Mesodermal cell (in vitro differentiated cells): Measurements from ENCODE around the gene AKR1E2.
A peak's percentile ranks its signal among the peaks of the same experiment; 100 is the strongest.
"Not testable (repeated sequence)": the region's sequence is repeated elsewhere in the genome, so short reads cannot be mapped to it uniquely, and the experiment has no call there.

Experiments
- H3K27ac ChIP-seq: 2 replicates; pipeline ENCODE4 v1.7.0; 2013; ENCODE audit warnings: mild to moderate bottlenecking, low read depth, low read length, moderate library complexity; ENCODE audit not compliant: severe bottlenecking
- H3K36me3 ChIP-seq: 2 replicates; pipeline ENCODE4 v1.7.1; 2013; ENCODE audit warnings: mild to moderate bottlenecking, low read length, moderate library complexity; ENCODE audit not compliant: control insufficient read depth, insufficient read depth
- H3K4me1 ChIP-seq: one replicate; pipeline ENCODE4 v1.7.1; 2013; ENCODE audit warnings: mild to moderate bottlenecking, low read length; ENCODE audit not compliant: insufficient read depth, control insufficient read depth, poor library complexity, severe bottlenecking
- H3K4me3 ChIP-seq: 2 replicates; pipeline ENCODE4 v1.7.0; 2013; ENCODE audit warnings: low read length, control low read depth, mild to moderate bottlenecking; ENCODE audit not compliant: insufficient read depth, poor library complexity, severe bottlenecking; ENCODE audit errors: extremely low read depth
- H3K9me3 ChIP-seq: 2 replicates; pipeline ENCODE4 v1.7.1; 2013; ENCODE audit warnings: mild to moderate bottlenecking, low read length, moderate library complexity; ENCODE audit not compliant: control insufficient read depth
- WGBS, 2 experiments: methylation state at CpG; one replicate each; pipeline ENCODE4 v1.1.5; 2013; ENCODE audit warnings: missing lambda C conversion rate in 2 of 2; ENCODE audit not compliant: insufficient coverage in 2 of 2; 5-methylcytosine and 5-hydroxymethylcytosine counted together

AKR1E2 gene

DNA sequence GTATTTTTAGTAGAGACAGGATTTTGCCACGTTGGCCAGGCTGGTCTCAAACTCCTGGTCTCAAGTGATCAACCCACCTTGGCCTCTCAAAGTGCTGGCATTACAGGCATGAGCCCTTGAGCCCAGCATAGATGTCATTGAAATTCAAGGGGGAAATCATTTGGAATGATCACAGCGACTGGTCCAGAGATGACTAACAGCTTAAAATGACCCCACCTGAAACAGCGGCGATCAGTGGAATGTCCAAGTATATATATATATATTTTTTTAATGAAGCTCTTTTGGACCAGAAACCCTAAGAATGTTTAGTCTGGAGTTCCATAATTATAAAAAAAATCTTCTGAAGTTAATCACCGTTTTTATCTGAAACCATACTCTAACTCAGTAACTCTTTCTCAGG, 12.5 kb upstream of the AKR1E2 start:
- H3K9me3 ChIP-seq = peaks cover 4% of the 10 kb centered on the region
- 36 to 100% methylated on average over 1 of the region's 5 CpGs for WGBS, 2 experiments
- H3K4me3 ChIP-seq = no peak overlapping the region
- H3K4me1 ChIP-seq = peaks cover 13% of the 10 kb centered on the region
- no peaks in the 10 kb centered on the region for H3K36me3 ChIP-seq
- no peak overlapping the region for H3K27ac ChIP-seq

DNA sequence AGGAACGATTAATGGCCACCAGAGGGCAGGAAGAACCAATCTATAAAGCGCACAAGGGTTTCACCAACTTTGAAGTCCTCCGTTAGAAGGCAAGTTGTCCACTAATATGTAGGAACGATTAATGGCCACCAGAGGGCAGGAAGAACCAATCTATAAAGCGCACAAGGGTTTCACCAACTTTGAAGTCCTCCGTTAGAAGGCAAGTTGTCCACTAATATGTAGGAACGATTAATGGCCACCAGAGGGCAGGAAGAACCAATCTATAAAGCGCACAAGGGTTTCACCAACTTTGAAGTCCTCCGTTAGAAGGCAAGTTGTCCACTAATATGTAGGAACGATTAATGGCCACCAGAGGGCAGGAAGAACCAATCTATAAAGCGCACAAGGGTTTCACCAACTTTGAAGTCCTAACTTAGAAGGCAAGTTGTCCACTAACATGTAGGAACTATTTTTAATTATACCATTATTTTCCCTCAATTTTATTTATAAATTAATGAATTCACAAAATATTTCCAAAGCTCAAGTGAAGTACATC, 10.3 kb upstream of the AKR1E2 start:
- no CpG with 5 or more reads among the region's 11 CpGs for WGBS, 2 experiments
- not testable (repeated sequence) for H3K4me3 ChIP-seq

DNA sequence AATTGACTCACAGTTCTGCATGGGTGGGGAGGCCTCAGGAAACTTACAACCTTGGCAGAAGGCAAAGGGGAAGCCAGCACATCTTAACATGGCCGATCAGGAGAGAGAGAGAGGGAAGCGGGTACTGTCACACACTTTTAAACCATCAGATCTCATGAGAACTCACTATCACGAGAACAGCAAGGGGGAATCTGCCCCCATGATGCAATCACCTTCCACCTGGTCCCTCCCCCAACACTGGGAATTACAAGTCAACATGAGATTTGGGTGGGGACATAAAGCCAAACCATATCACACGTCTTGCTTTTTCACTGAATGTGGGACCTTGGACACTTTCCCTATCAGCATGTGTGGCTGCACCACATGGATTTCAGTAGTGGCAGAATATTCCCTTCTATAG, 9.0 kb upstream of the AKR1E2 start:
- H3K27ac ChIP-seq = no peak overlapping the region
- H3K4me3 ChIP-seq = no peak overlapping the region
- H3K9me3 ChIP-seq = peaks cover 10% of the 10 kb centered on the region
- peaks cover 6% of the 10 kb centered on the region for H3K4me1 ChIP-seq
- 100% methylated on average over 1 of the region's 4 CpGs for WGBS, 2 experiments
- H3K36me3 ChIP-seq = no peaks in the 10 kb centered on the region

More for the DNA sequence above, 10.3 kb upstream of the AKR1E2 start:
- not testable (repeated sequence) for H3K27ac ChIP-seq, H3K9me3 ChIP-seq, H3K4me1 ChIP-seq, H3K36me3 ChIP-seq

DNA sequence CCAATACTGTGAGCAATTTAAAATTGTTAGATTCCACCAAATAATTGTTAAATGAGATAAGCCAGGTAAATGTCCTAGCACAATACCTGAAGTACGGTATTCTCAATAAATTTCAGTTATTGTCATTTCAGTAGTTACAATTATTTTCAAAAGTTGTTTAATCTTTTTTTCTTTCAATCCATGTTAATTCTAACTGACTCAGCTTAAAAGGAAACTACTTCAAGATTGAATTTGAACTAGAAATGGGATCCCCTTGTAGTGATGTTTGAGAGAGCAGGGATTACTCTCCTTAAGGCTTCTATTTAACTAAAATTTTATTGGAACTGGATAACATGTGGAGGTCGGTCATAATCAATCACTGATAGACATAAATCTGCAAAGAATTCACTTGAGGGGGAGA, 6.9 kb upstream of the AKR1E2 start:
- no CpG with 5 or more reads among the region's 2 CpGs for WGBS, 2 experiments
- H3K9me3 ChIP-seq = peaks cover 10% of the 10 kb centered on the region
- H3K27ac ChIP-seq = no peak overlapping the region
- no peaks in the 10 kb centered on the region for H3K4me1 ChIP-seq
- H3K4me3 ChIP-seq = no peak overlapping the region
- no peaks in the 10 kb centered on the region for H3K36me3 ChIP-seq

DNA sequence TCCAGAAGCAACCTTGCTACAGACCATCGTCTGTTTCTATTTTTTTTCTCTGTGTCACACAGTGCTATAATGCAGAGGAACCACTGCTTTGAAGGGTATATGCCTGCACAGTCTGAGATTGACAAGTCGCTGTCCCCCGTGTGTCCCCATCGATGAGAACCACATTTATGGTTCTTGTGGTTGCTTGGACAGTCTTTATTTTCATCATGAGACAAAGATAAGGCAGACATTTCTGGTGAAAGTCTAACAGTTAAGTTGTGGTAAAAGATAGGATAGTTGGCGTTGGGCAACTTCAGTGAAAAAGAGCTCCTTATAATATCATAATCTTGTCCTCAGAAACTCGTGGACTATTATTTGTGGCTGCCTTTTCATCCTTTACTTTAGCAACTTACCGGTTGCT, 6.3 kb upstream of the AKR1E2 start:
- H3K4me1 ChIP-seq = no peaks in the 10 kb centered on the region
- H3K27ac ChIP-seq = no peak overlapping the region
- H3K36me3 ChIP-seq = no peaks in the 10 kb centered on the region
- H3K9me3 ChIP-seq = peaks cover 10% of the 10 kb centered on the region
- WGBS, 2 experiments = 92 to 100% methylated on average over 3 to 4 of the region's 7 CpGs
- no peak overlapping the region for H3K4me3 ChIP-seq

DNA sequence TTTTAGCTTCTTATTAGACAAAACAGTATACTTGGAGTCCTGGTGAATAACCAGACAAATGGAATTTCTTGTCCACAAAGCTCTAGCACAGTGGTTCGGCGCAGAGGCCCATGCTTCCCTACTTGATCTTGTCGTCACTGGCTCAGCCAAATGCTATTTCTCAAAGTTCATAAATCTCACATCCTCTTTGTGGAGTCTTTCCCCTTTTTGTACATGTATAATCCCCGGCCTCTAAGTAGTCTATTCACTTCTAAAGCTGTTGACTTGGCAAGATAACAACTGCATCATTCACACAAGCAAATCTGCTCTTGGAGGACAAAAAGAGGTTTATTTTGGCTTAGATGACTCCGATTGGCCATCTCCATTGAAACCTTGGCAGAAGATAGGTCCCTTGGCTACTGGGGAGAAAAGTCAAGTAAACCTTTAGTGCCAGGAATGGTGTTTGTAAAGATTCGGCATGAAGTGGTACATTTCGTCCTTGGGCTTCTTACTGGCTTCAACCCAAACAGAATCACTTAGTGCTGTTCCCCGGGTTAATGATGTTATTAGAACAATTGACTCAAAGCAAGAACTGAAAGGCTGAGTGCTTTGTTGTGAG, 5.1 kb upstream of the AKR1E2 start:
- 85 to 86% methylated on average over 7 of the region's 8 CpGs for WGBS, 2 experiments
- no peak overlapping the region for H3K4me3 ChIP-seq
- no peaks in the 10 kb centered on the region for H3K4me1 ChIP-seq
- H3K27ac ChIP-seq = no peak overlapping the region
- H3K9me3 ChIP-seq = peaks cover 10% of the 10 kb centered on the region
- H3K36me3 ChIP-seq = no peaks in the 10 kb centered on the region

DNA sequence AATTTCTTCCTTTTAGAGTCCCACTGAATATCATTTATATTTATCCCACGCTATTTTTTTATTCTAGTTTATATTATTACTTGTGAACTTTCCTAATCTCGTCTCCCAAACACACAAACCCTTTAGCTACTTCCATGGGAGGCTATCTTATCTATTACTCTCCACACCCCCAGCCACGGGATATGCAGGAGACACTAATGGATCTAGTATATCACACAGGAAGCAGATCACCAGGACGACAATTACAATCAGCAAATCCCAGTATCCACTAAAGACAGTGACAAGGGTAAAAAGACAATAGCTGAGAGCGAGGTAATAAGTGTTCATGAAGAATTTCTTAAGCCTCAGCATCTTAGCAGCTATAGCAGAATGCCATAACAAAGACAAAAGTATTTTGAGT, 3.8 kb upstream of the AKR1E2 start:
- Histone ChIP-seq H3K36me3 (no peaks in the 10 kb centered on the region), H3K4me3 (no peak overlapping the region), H3K27ac (peak overlapping the region; percentile 30), H3K4me1 (no peaks in the 10 kb centered on the region), H3K9me3 (peaks cover 6% of the 10 kb centered on the region)
- WGBS, 2 experiments = 17% methylated on average over 1 of the region's 5 CpGs; no CpG with 5 or more reads in 1 of the 2 experiments

DNA sequence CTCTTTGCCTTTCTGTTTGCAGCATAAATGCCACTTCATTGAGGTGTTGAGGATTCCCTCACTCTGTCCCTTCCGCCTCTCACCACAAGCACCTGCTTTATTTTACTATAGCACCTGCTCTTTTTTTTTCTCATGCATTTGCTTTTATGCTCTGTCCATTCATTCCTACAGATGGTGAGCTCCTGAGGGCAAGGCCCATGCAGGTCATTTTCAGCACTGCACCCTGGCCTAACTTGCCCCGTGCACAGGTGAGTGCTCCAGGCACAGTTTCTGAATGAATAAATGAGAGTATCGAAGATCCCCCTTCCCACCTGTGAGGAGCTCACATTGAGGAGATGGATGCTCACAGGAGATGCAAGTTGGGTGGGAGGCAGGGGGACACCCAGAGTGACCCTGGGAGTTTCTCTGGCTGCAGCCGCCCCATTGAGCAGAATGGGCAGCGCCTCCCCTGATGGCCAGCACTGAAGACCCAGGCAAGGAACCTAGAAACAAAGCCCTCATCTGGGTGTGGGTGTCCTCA, 1.2 kb upstream of the AKR1E2 start:
- Histone ChIP-seq H3K27ac (no peak overlapping the region), H3K4me1 (no peaks in the 10 kb centered on the region), H3K9me3 (peaks cover 6% of the 10 kb centered on the region), H3K36me3 (no peaks in the 10 kb centered on the region), H3K4me3 (no peak overlapping the region)
- WGBS, 2 experiments = 95 to 100% methylated on average over 4 to 5 of the region's 5 CpGs

DNA sequence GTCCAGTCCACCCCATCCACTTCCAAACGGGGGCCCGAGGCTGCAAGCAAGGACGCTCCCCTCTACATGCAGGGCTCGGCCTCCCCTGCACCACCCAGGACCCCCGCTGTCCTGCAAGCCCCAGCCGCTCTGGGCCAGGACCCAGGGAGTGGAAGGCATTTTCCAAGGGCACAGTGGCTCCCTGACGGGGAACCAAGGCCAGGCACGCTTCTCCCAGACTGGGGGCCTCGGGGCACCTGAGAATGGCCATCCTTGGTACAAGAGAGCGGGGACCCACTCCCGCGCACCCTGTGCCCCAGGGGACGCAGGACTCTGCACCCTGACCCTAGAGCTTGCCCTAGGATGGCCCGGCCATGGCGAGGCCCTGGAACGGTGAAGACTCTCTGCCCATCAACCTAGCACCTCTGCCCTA, 545 bp upstream of the AKR1E2 start:
- H3K4me1 ChIP-seq = no peaks in the 10 kb centered on the region
- H3K9me3 ChIP-seq = peaks cover 6% of the 10 kb centered on the region
- no peaks in the 10 kb centered on the region for H3K36me3 ChIP-seq
- no peak overlapping the region for H3K27ac ChIP-seq
- 91 to 97% methylated on average over 11 to 13 of the region's 16 CpGs for WGBS, 2 experiments
- H3K4me3 ChIP-seq = no peak overlapping the region

DNA sequence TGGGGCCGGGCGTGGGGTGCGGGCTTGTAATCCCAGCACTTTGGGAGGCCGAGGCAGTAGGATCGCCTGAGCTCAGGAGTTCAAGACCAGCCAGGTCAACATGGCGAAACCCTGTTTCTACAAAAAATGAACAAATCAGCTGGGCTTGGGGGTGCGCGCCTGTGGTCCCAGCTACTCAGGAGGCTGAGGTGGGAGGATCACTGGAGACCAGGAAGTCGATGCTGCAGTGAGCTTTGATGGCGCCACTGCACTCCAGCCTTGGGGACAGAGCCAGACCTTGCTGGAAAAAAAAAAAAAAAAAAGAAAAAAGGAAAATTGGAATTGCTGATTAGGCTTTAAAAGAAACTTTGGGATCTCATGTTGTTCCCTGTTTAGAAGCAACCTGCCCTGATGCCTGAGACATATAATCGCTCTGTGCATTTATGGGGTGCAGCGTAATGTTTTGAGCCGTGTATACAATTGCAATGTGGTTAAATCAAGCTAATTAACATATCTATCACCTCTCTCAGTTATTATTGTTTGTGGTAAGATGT, 851 bp downstream of the AKR1E2 start:
- Histone ChIP-seq H3K27ac (peak overlapping the region; percentile 73), H3K9me3 (no peaks in the 10 kb centered on the region), H3K4me1 (no peaks in the 10 kb centered on the region), H3K36me3 (no peaks in the 10 kb centered on the region), H3K4me3 (peak overlapping the region; percentile 42)
- WGBS, 2 experiments = 55 to 60% methylated on average over 10 to 11 of the region's 13 CpGs

DNA sequence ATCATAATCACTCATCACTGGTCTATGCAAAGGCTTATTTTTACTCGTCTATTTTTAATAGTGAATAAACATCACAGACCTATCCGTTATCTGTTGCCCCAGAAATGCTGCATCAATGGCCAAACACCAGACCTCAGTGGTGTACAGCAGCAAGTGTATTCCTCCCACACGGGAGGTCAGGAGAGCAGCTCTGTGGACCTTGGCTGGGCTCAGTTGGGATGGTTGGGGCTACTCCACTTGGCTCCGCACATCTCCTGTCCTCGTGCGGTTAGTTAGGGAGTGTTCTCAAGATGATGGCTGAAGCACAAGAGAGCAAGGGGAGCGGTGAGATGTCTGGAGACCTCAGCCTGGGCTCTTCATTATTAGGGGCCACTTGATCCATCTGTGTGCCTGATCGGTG, 2.0 kb downstream of the AKR1E2 start:
- no peaks in the 10 kb centered on the region for H3K36me3 ChIP-seq
- H3K27ac ChIP-seq = no peak overlapping the region
- 71 to 81% methylated on average over 4 to 6 of the region's 8 CpGs for whole genome bisulfite sequencing, 2 experiments
- no peak overlapping the region for H3K4me3 ChIP-seq
- no peaks in the 10 kb centered on the region for H3K4me1 ChIP-seq
- no peaks in the 10 kb centered on the region for H3K9me3 ChIP-seq
